Measurements from ENCODE around the gene PAX3. TPM values are rescaled to one million over a fixed set of nuclear protein-coding genes. Genes with fewer than 3 reads are reported as not detected.

PAX3 gene
- total RNA-seq, 1 experiment from 2014 or later, result not detected

DNA sequence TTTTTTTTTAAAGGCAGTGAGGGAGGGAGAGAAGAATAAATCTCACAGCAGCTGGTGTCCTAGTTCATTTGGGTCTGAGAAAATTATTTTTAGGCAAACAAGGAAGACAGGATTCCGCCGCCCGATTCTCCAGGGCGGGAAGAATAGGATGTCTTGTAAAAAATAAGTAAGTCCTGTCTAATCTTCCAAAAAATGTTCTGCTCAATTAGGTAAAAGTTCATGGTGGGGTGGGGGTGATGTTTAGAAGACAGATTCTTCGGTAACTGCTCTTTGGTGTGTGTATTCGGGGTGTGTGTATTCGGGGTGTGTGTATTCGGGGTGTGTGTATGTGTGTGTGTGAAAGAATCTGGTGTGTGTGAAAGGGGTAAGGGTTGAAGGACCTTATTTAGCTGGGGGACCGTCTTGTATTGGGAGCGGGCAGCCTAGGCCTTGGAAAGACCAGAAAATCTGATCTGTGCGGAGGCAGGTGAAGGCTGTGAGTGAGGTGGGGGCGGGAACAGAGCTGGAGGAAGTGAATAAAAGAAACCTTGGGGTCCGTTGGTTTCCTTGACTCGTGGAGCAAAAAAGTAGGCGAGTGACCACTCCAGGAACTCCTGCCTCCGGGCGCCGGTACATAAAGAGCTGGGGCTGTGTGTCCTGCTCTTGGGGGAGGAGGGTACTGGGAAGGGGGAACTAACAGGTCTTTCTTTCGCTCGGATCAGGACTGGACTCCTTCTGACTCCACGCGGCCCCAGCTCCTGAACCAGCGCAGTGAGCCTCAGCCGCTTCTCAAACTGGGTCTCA lies 4.4 kb upstream of the PAX3 start (continued):
- TF ChIP-seq POLR2AphosphoS5 (IDR thresholded peaks at IDR 0.05; ENCODE audit: low read depth, low read length) (no peak), EZH2phosphoT487 (IDR thresholded peaks at IDR 0.05; ENCODE audit: borderline replicate concordance) (no peak), ZNF274 (IDR thresholded peaks at IDR 0.05; ENCODE audit: low read depth, low read length) (no peak), YY1 (IDR thresholded peaks at IDR 0.05; ENCODE audit: extremely low read depth, insufficient replicate concordance, low read depth, low read length) (no peak)

GRCh38 chr2:222302178-222303018 lies 3.6 kb upstream of the PAX3 start:
- CTCF ChIA-PET, result interaction anchor here (0.6 kb wide), 1 partner anchor 24 kb away, joined by 3 read pairs; no protein-coding TSS in a partner anchor
- intact Hi-C loops (cut with micrococcal nuclease), result no loop called here
- no TSS peak for BruUV-seq (replicated peaks)

More at GRCh38 chr2:222302178-222303018, 3.6 kb upstream of the PAX3 start:
- Histone ChIP-seq H3K4me2 (ENCODE audit: low read length) (no peak overlapping the region), H3K4me3 (replicated peaks in 1 of 2; ENCODE audit: low read depth in 1 of 2, low read length in 2 of 2) (no peak overlapping the region), H3K9me3 (ENCODE audit: control insufficient read depth in 1 of 2, insufficient read depth in 1 of 2, low read depth in 1 of 2, low read length in 2 of 2) (no peaks in the 10 kb centered on the region), H2AFZ (ENCODE audit: low read depth, low read length, poor library complexity, severe bottlenecking) (no peak overlapping the region), H3K9ac (ENCODE audit: low read length) (no peak overlapping the region), H3K79me2 (ENCODE audit: insufficient read depth, low read length) (no peaks in the 10 kb centered on the region), H3K27ac (ENCODE audit: low read depth, low read length) (no peak overlapping the region), H3K27me3 (ENCODE audit: insufficient read depth, low read length) (peaks cover 27% of the 10 kb centered on the region), H4K20me1 (ENCODE audit: insufficient read depth) (no peaks in the 10 kb centered on the region), H3K36me3 (ENCODE audit: control insufficient read depth in 1 of 2, insufficient read depth in 2 of 2, low read length in 2 of 2) (no peaks in the 10 kb centered on the region), H3K4me1 (ENCODE audit: control insufficient read depth in 1 of 2, insufficient read depth in 2 of 2, low read length in 2 of 2) (no peaks in the 10 kb centered on the region), H3K9me2 (ENCODE audit: insufficient read depth) (no peaks in the 10 kb centered on the region)
- no peak for ATAC-seq
- DNase-seq (ENCODE audit: low read depth, low spot score), result no peak
- POLR2A ChIA-PET, result no interaction called here
- RAD21 ChIA-PET (ENCODE audit: low non-redundant PET in 1 of 2, low total read pairs in 2 of 2, uncharacterized antibody in 2 of 2, unreplicated experiment in 2 of 2), result no interaction called here
- TF ChIP-seq EGR1 (IDR thresholded peaks at IDR 0.05; ENCODE audit: low read depth), result no peak
- no peak for TF ChIP-seq EZH2 (IDR thresholded peaks at IDR 0.05)
- no peak for TF ChIP-seq POLR2AphosphoS5 (IDR thresholded peaks at IDR 0.05; ENCODE audit: low read depth, low read length)
- TF ChIP-seq JUND (IDR thresholded peaks at IDR 0.05), result no peak
- TF ChIP-seq ZBTB33 (IDR thresholded peaks at IDR 0.05; ENCODE audit: extremely low read depth, insufficient replicate concordance, low read length), result no peak
- no peak for TF ChIP-seq ZNF274 (IDR thresholded peaks at IDR 0.05; ENCODE audit: low read depth, low read length)
- no peak for TF ChIP-seq ELF1 (IDR thresholded peaks at IDR 0.05; ENCODE audit: borderline replicate concordance, low read depth)
- no peak for TF ChIP-seq CEBPB (IDR thresholded peaks at IDR 0.05; ENCODE audit: low read depth)
- no peak for TF ChIP-seq FOSL1 (IDR thresholded peaks at IDR 0.05; ENCODE audit: low read depth)
- TF ChIP-seq POLR2A (IDR thresholded peaks at IDR 0.05; ENCODE audit: borderline replicate concordance, extremely low read depth, insufficient read depth, insufficient read length), result no peak
- TF ChIP-seq YY1 (IDR thresholded peaks at IDR 0.05; ENCODE audit: extremely low read depth, insufficient replicate concordance, low read depth, low read length), result no peak
- no peak for TF ChIP-seq SRF (IDR thresholded peaks at IDR 0.05; ENCODE audit: low read depth)
- no peak for TF ChIP-seq CBX3 (IDR thresholded peaks at IDR 0.05; ENCODE audit: low read depth)
- no peak for TF ChIP-seq RAD21 (IDR thresholded peaks at IDR 0.05; ENCODE audit: low read depth)
- no peak for TF ChIP-seq SP1 (IDR thresholded peaks at IDR 0.05; ENCODE audit: low read depth)
- TF ChIP-seq TCF7L2 (IDR thresholded peaks at IDR 0.05; ENCODE audit: borderline replicate concordance, extremely low read depth, insufficient read depth, insufficient read length), result no peak
- no peak for TF ChIP-seq ATF3 (IDR thresholded peaks at IDR 0.05)
- TF ChIP-seq SIN3A (IDR thresholded peaks at IDR 0.05; ENCODE audit: low read depth), result no peak
- TF ChIP-seq ZFX (IDR thresholded peaks at IDR 0.05), result no peak
